ENCODE measurements around the gene IL21.
"Not testable (repeated sequence)": the region's sequence is repeated elsewhere in the genome, so short reads cannot be mapped to it uniquely, and the experiment has no call there.

The IL21 gene

DNA sequence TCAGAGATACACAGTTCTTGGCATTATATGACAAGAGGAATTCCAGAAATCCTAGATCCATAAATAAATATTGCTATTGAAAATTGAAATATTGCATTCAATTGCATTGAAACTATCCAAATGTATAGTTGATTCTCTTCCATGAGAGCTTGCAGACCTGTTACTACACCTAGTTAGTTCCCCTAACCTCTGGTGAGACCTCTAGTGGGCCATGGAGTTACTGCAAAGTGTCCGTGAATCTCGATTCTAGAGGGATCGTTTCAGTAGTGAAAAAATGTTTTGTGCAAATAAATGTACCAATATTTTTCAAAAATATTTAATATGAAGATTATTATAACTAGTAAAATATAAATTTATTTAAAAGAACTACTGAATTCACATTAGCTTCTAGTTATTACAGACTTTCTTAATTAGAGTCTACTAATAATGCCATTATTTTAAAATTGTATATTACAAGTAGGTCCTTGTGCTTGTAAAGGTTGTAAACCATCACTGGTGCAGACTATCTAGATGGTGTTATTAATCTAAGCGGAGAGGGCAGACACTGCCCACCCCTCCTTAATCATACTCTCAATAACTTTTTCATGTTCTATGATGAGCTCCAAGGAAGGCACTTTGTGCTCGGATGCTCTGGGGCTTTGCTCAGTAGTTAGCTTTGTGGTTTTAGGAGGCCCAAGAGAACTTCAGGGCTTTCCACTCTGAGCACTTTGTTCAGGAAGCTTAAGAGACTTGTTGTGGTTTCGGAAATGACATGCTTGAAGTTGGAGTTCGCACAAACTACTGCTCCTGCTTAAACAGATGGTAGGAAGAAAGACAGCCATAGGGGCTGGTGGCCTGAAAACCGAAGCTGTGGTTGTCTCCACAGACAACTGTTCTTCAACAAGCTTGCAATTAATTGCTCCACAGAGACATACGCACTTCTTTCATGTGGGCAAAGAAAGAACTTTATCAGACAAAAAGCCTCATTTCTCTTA lies 42.8 kb downstream of the IL21 start:
- DNase-seq (ENCODE audit: low read depth): no peak

DNA sequence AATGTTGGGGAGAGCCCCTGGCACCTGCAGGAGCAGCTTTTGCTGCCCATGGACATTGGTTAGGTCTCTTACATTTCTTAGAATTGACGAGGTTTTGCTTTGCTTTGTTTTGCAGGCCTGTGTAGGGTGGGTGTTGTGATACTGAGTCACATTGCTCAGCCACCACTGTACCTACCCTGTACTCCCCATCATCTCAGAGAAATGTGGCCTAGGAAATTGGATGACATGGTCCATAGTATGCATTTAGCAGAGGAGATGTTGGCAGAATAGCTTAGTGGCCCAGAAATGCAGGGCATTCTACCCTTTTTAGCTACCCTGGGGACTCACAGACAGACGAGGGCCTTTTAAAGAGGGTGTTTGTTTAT lies 43.7 kb downstream of the IL21 start:
- DNase-seq (ENCODE audit: low read depth): no peak

DNA sequence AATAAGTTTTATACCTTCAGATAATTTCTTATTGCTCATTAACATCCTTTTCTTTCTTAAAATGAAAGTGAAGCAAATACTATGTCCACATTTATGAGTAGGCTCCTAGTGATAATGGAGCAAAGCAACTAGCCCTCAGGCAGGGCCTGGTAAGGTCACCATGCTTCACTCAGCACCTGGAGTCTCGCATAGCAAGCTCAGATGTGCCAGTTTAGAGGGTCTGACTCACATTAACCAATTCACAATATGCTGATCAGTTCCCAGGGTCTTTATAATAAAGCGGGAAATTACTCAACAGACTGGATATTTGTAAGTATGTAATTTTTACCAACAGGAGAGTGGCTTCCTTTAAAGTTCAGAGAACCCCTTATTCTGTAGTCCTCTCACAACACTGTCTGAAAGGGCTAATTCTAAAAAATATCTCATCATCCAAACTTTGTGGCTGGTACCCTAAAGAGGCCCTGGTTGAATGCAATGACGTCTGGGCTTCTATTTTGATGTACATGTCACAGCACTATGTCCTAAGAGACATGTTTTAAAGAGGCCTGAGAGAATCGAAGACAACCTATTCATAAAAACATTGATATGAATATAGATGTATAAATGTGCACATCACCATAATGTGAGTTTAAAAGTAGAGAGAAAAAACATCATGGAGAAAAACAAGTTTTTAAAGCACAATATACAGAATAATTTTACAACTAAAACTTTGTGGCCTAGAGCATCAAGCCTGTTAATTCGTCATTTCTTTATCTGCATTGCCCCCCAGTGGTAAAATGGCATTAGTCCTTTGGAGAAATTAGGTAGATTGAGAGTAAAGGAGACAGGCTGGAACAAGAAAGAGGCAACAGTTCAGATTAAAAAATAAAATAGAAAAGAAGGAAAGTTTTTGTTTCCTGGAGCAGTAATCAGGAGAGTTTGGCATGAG lies 44.3 kb downstream of the IL21 start:
- no peak for DNase-seq (ENCODE audit: low read depth)

DNA sequence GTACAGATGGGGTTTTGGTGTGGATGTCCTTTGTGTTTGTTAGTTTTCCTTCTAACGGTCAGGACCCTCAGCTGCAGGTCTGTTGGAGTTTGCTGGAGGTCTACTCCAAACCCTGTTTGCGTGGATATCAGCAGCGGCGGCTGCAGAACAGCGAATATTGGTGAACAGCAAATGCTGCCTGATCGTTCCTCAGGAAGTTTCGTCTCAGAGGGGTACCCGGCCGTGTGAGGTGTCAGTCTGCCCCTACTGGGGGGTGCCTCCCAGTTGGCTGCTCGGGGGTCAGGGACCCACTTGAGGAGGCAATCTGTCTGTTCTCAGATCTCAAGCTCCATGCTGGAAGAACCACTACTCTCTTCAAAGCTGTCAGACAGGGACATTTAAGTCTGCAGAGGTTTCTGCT lies 46.5 kb downstream of the IL21 start:
- DNase-seq (ENCODE audit: low read depth): not testable (repeated sequence)

DNA sequence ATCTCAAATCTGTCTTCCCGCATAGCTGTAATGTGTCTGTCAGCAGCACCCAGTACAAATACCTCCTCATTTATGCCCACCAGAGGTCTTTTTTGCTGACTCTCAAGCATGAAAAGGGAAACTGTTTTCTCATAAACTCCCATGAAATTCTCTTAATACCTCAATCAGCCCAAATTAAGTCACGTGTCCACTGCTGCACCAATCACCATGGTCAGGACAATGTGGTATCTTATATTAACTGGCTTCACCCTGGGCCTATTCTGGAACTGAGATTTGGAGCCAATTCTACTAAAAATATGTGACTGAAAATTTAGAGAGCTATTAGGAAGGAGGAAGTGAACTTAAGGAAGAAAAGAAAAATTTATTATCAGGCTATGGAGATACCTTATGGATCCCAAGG lies 58.4 kb downstream of the IL21 start:
- no peak for DNase-seq (ENCODE audit: low read depth)

Measured in HS-5 (cell line).